Measurements from ENCODE around the gene CUL7. TPM values are rescaled to one million over a fixed set of nuclear protein-coding genes. Genes with fewer than 3 reads are reported as not detected.

CUL7 gene
- polyA plus RNA-seq, 1 donor from 2014 or later, result 25.7 TPM

DNA sequence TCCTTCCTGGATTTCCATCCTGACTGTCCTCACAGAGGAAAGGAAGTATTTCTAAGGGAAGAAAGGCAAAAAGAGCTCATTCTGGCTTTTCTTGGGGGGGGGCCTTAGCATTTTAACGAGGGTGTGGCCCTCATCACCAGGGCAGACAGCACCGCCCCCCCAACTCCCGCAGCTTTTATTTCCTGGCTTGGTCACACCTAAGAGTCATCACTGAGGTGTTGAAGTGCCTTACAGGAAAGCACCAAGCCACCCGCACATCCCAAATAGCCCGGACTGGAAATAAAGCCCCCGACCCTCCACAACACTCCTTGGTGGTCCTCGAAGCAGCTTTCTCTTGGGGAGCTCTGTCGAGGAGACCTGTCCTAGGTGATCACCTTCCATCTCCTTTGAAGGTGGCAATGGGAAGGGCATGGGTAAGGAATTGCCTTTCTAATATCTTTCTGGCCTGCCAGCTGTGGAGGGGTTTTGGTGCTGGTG lies 23.7 kb upstream of the CUL7 start:
- peak overlapping the region; percentile 87 for H3K9ac ChIP-seq (ENCODE audit: low read length)
- TF ChIP-seq CTCF (IDR thresholded peaks at IDR 0.05; ENCODE audit: poor library complexity, severe bottlenecking) (no peak), POLR2AphosphoS5 (IDR thresholded peaks at IDR 0.05) (no peak), RAD21 (conservative IDR thresholded peaks at IDR 0.05) (no peak), MXI1 (conservative IDR thresholded peaks at IDR 0.05; ENCODE audit: poor library complexity, severe bottlenecking) (no peak), EZH2 (IDR thresholded peaks at IDR 0.05; ENCODE audit: borderline replicate concordance, insufficient read depth, low read length, poor library complexity, severe bottlenecking) (no peak), TAF1 (IDR thresholded peaks at IDR 0.05; ENCODE audit: low read depth) (no peak), SMC3 (conservative IDR thresholded peaks at IDR 0.05; ENCODE audit: poor library complexity) (no peak), EP300 (conservative IDR thresholded peaks at IDR 0.05; ENCODE audit: poor library complexity, severe bottlenecking) (no peak)
- TF ChIP-seq, protein P1, sequence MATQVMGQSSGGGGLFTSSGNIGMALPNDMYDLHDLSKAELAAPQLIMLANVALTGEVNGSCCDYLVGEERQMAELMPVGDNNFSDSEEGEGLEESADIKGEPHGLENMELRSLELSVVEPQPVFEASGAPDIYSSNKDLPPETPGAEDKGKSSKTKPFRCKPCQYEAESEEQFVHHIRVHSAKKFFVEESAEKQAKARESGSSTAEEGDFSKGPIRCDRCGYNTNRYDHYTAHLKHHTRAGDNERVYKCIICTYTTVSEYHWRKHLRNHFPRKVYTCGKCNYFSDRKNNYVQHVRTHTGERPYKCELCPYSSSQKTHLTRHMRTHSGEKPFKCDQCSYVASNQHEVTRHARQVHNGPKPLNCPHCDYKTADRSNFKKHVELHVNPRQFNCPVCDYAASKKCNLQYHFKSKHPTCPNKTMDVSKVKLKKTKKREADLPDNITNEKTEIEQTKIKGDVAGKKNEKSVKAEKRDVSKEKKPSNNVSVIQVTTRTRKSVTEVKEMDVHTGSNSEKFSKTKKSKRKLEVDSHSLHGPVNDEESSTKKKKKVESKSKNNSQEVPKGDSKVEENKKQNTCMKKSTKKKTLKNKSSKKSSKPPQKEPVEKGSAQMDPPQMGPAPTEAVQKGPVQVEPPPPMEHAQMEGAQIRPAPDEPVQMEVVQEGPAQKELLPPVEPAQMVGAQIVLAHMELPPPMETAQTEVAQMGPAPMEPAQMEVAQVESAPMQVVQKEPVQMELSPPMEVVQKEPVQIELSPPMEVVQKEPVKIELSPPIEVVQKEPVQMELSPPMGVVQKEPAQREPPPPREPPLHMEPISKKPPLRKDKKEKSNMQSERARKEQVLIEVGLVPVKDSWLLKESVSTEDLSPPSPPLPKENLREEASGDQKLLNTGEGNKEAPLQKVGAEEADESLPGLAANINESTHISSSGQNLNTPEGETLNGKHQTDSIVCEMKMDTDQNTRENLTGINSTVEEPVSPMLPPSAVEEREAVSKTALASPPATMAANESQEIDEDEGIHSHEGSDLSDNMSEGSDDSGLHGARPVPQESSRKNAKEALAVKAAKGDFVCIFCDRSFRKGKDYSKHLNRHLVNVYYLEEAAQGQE (IDR thresholded peaks at IDR 0.05; ENCODE audit: borderline replicate concordance), result no peak
- H2AFZ ChIP-seq (ENCODE audit: low read depth, low read length), result peak overlapping the region; percentile 62
- H3K4me3 ChIP-seq (ENCODE audit: low read length), result peak overlapping the region; percentile 98
- H3K4me2 ChIP-seq (ENCODE audit: low read length), result peak overlapping the region; percentile 77
- no peaks in the 10 kb centered on the region for H3F3A ChIP-seq (ENCODE audit: insufficient read depth, low read length, poor library complexity, severe bottlenecking)
- H4K20me1 ChIP-seq (ENCODE audit: insufficient read depth), result no peaks in the 10 kb centered on the region
- H3K9me2 ChIP-seq (ENCODE audit: insufficient read depth, low read length), result no peaks in the 10 kb centered on the region
- no peaks in the 10 kb centered on the region for H3K27me3 ChIP-seq (ENCODE audit: insufficient read depth, low read depth, low read length)
- H3K27ac ChIP-seq (ENCODE audit: low read length), result peak overlapping the region; percentile 81
- no peaks in the 10 kb centered on the region for H3K36me3 ChIP-seq (ENCODE audit: insufficient read depth, low read length)
- H3K79me2 ChIP-seq (replicated peaks; ENCODE audit: insufficient read depth, low read length), result peaks cover 31% of the 10 kb centered on the region
- no peaks in the 10 kb centered on the region for H3K9me3 ChIP-seq (ENCODE audit: low read length)

DNA sequence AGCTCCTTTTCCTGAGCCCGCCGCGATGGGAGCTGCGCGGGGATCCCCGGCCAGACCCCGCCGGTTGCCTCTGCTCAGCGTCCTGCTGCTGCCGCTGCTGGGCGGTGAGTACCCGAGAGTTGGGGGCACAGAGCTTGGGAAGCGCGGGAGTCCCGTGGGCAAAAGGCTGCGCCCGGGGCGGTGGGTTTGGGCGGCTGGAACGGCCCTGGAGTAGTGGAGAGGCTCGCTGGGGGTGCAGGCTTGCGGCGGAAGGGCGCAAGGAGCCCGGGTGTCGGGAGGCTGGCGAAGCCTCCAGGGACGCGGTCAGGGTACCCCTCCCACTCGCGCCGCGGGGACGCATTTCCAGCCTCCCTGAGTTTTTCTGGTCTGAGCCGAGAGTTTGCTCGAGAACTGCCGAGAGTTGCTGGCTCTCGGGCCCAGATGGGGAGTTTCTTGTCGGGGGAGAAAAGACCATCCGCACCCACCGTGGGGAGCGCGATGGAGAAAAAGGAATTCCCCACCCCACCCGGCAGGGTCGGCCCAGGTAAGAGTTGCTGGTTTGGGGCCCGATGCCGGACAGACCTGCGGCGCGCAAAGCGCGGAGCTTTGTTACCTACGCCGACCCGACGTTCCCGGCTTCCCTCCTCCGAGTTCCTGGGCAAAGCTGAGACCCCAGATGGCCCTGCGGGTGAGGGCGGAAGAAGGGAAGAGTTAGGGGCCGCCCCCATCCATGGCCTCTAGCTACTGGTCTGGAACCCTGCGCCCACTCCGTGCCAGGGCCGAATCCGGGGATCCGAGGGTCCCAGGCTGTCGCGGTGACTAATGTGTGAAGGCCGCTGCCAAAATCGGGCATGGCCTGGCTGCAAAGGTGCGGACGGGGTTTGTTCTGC lies 23.0 kb upstream of the CUL7 start:
- Histone ChIP-seq H3K27me3 (ENCODE audit: insufficient read depth, low read depth, low read length) (no peaks in the 10 kb centered on the region), H4K20me1 (ENCODE audit: insufficient read depth) (no peaks in the 10 kb centered on the region), H3F3A (ENCODE audit: insufficient read depth, low read length, poor library complexity, severe bottlenecking) (no peaks in the 10 kb centered on the region), H3K4me3 (ENCODE audit: low read length) (peak overlapping the region; percentile 98), H3K36me3 (ENCODE audit: insufficient read depth, low read length) (no peaks in the 10 kb centered on the region), H3K9me3 (ENCODE audit: low read length) (no peaks in the 10 kb centered on the region), H3K79me2 (replicated peaks; ENCODE audit: insufficient read depth, low read length) (peaks cover 31% of the 10 kb centered on the region), H3K9ac (ENCODE audit: low read length) (peak overlapping the region; percentile 87), H3K27ac (ENCODE audit: low read length) (peak overlapping the region; percentile 81), H2AFZ (ENCODE audit: low read depth, low read length) (peak overlapping the region; percentile 62), H3K9me2 (ENCODE audit: insufficient read depth, low read length) (no peaks in the 10 kb centered on the region), H3K4me2 (ENCODE audit: low read length) (peak overlapping the region; percentile 77)
- TF ChIP-seq, protein P1 (IDR thresholded peaks at IDR 0.05; ENCODE audit: borderline replicate concordance), result peak; percentile 43
- TF ChIP-seq CTCF (IDR thresholded peaks at IDR 0.05; ENCODE audit: poor library complexity, severe bottlenecking), result no peak
- TF ChIP-seq POLR2AphosphoS5 (IDR thresholded peaks at IDR 0.05), result no peak
- no peak for TF ChIP-seq RAD21 (conservative IDR thresholded peaks at IDR 0.05)
- TF ChIP-seq SMC3 (conservative IDR thresholded peaks at IDR 0.05; ENCODE audit: poor library complexity), result peak; percentile 30
- no peak for TF ChIP-seq EP300 (conservative IDR thresholded peaks at IDR 0.05; ENCODE audit: poor library complexity, severe bottlenecking)
- peak; percentile 56 for TF ChIP-seq MXI1 (conservative IDR thresholded peaks at IDR 0.05; ENCODE audit: poor library complexity, severe bottlenecking)
- TF ChIP-seq EZH2 (IDR thresholded peaks at IDR 0.05; ENCODE audit: borderline replicate concordance, insufficient read depth, low read length, poor library complexity, severe bottlenecking), result no peak
- TF ChIP-seq TAF1 (IDR thresholded peaks at IDR 0.05; ENCODE audit: low read depth), result no peak

Data from neural cell (in vitro differentiated cells).